ENCODE measurements around the gene ME3.

The ME3 gene

DNA sequence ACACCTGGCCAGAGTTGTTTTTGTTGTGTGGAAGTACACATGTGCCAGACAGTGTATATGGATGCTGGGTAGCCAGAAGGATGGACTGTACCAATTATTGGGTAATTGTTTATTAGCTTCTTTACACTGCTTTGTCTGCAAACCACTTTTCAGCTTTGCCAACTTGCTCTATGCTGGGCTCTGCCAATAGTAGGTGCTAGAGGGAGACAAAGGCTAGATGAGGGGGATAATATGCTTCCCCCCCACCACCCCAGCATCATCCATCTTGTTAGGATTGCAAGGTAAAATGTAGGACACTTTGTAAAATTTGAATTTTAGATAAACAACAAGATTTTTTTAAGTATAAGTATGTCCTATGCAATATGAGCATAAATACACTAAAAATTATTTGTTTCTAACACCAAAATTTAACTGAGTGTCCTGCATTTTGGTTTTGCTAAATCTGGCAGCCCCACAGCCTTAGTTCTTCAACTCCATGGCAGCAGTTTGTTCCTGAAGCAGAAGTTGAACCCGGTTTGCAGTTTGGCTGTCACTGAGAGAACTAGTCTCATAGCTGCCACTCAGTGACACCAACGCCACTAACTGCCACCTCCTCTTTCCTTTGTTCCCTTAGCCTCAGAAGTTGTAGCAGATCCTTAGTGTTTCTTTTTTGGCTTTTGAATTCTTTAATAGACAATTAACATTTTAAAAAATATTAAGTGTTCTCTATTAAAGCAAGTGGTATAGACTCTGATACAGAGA is 219.0 kb downstream of the ME3 start:
- Histone ChIP-seq H3K36me3 (ENCODE audit: control insufficient read depth in 4 of 4, insufficient read depth in 4 of 4, low read length in 3 of 4) (peaks cover 0 to 8% (median 1%) of the 10 kb centered on the region in 4 experiments), H3K4me3 (ENCODE audit: control insufficient read depth in 1 of 7, extremely low read depth in 1 of 7, insufficient read depth in 4 of 7, low read depth in 2 of 7, low read length in 6 of 7) (no peak overlapping the region), H3K9me3 (ENCODE audit: control extremely low read depth in 1 of 5, control insufficient read depth in 4 of 5, insufficient read depth in 2 of 5, low read depth in 1 of 5, low read length in 4 of 5) (no peaks in the 10 kb centered on the region), H3K4me1 (ENCODE audit: control extremely low read depth in 1 of 4, control insufficient read depth in 4 of 4, insufficient read depth in 4 of 4, low read length in 3 of 4) (peaks cover 0 to 17% (median under 1%) of the 10 kb centered on the region in 4 experiments), H3K27ac (ENCODE audit: insufficient read depth in 1 of 2, low read depth in 1 of 2, low read length in 2 of 2, poor library complexity in 1 of 2, severe bottlenecking in 2 of 2) (no peak overlapping the region), H3K27me3 (replicated peaks in 2 of 5; ENCODE audit: control insufficient read depth in 4 of 5, insufficient read depth in 5 of 5, low read length in 4 of 5) (no peaks in the 10 kb centered on the region)
- 60% methylated on average over 1 of the region's 2 CpGs for WGBS (ENCODE audit: insufficient coverage)
- CTCF ChIA-PET: interaction anchor here (0.9 to 5.4 kb wide), 5 partner anchors 155 to 368 kb away, joined by 3 to 33 read pairs (median 4); no protein-coding TSS in a partner anchor
- POLR2A ChIA-PET: no interaction called here
- DNase-seq: peak in 1 of 3 donors; percentile 31

DNA sequence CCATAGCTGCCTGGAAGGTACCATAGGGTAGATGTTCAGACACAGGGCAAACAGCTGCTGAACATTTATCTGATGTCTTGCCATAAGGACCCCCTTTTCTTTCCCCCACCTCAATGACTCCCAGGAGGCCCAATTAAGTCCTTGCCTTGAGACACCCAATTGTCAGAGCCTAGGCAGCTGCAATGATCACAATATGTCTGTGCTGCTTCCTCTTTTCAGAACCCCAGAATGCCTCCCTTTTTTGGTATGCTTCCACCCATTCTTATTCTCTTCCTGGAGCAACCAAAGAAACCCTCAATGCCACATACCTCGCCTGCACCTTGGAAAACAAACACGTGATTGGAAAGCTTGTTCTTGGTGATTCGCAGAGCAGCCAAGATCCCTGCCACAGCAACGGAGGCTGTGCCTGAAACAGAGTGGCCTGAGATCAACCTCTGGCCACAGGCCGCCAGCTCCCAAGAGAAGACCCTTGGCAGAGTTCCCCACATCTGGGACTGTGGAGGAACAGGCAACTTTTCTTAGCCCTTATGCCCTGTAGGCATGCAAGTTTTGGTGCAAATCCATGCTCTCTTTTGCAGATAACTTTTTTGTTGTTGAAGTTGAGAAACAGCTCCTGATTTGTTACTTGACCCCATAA is 222.3 kb downstream of the ME3 start:
- Histone ChIP-seq H3K4me1 (ENCODE audit: control extremely low read depth in 1 of 4, control insufficient read depth in 4 of 4, insufficient read depth in 4 of 4, low read length in 3 of 4) (peaks cover 0 to 26% (median 4%) of the 10 kb centered on the region in 4 experiments), H3K9me3 (ENCODE audit: control extremely low read depth in 1 of 5, control insufficient read depth in 4 of 5, insufficient read depth in 2 of 5, low read depth in 1 of 5, low read length in 4 of 5) (no peaks in the 10 kb centered on the region), H3K27me3 (replicated peaks in 2 of 5; ENCODE audit: control insufficient read depth in 4 of 5, insufficient read depth in 5 of 5, low read length in 4 of 5) (no peaks in the 10 kb centered on the region), H3K36me3 (ENCODE audit: control insufficient read depth in 4 of 4, insufficient read depth in 4 of 4, low read length in 3 of 4) (peaks cover 0 to 30% (median 16%) of the 10 kb centered on the region in 4 experiments), H3K4me3 (ENCODE audit: control insufficient read depth in 1 of 7, extremely low read depth in 1 of 7, insufficient read depth in 4 of 7, low read depth in 2 of 7, low read length in 6 of 7) (no peak overlapping the region), H3K27ac (ENCODE audit: insufficient read depth in 1 of 2, low read depth in 1 of 2, low read length in 2 of 2, poor library complexity in 1 of 2, severe bottlenecking in 2 of 2) (no peak overlapping the region)
- POLR2A ChIA-PET: no interaction called here
- no peak for DNase-seq
- CTCF ChIA-PET: interaction anchor here (2.5 to 2.6 kb wide), 2 partner anchors 159 to 468 kb away, joined by 5 to 7 read pairs; no protein-coding TSS in a partner anchor
- 95% methylated on average over 5 of the region's 5 CpGs for WGBS (ENCODE audit: insufficient coverage)

DNA sequence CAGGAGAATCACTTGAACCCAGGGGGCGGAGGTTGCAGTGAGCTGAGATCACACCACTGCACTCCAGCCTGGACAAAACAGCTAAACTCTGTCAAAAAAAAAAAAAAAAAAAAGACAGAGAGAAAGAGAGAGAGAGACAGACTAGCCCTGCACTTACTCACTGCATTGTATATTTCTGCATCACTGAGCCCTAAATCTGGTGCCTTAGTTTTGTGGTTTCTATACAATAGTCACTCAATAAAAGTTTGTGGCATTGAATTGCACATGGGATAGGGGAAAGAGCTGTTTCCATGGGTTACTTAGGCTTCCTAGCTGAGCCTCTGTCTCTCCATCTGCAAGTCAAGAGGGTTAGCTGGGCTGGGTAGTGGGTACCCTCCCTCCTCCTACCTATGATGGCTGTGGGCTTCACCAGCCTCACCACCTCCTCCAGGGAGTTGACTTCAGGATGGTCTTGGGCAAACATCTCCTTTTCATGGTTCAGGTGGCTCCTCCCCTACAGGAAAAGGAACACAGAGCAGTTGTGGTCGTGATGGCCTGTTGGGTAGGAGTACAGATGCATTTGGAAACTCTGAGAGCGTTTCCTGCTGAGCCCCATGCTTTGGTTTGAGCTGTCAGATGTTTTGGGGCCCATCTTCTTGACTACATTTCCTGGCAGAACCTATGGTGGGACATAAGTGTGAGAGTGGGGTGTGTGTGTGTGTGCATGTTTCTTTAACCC is 224.5 kb downstream of the ME3 start:
- POLR2A ChIA-PET: no interaction called here
- H3K4me3 ChIP-seq (ENCODE audit: control insufficient read depth in 1 of 7, extremely low read depth in 1 of 7, insufficient read depth in 4 of 7, low read depth in 2 of 7, low read length in 6 of 7): no peak overlapping the region
- H3K27ac ChIP-seq (ENCODE audit: insufficient read depth in 1 of 2, low read depth in 1 of 2, low read length in 2 of 2, poor library complexity in 1 of 2, severe bottlenecking in 2 of 2): no peak overlapping the region
- CTCF ChIA-PET: interaction anchor here (0.6 to 0.8 kb wide), 2 partner anchors 10 to 92 kb away, joined by 3 read pairs; no protein-coding TSS in a partner anchor
- H3K27me3 ChIP-seq (replicated peaks in 2 of 5; ENCODE audit: control insufficient read depth in 4 of 5, insufficient read depth in 5 of 5, low read length in 4 of 5): no peaks in the 10 kb centered on the region
- WGBS (ENCODE audit: insufficient coverage): 100% methylated on average over 1 of the region's 3 CpGs
- no peaks in the 10 kb centered on the region for H3K9me3 ChIP-seq (ENCODE audit: control extremely low read depth in 1 of 5, control insufficient read depth in 4 of 5, insufficient read depth in 2 of 5, low read depth in 1 of 5, low read length in 4 of 5)
- DNase-seq: peak in 1 of 3 donors; percentile 19
- H3K36me3 ChIP-seq (ENCODE audit: control insufficient read depth in 4 of 4, insufficient read depth in 4 of 4, low read length in 3 of 4): peaks cover 0 to 49% (median 19%) of the 10 kb centered on the region in 4 experiments
- H3K4me1 ChIP-seq (ENCODE audit: control extremely low read depth in 1 of 4, control insufficient read depth in 4 of 4, insufficient read depth in 4 of 4, low read length in 3 of 4): peaks cover 0 to 26% (median 4%) of the 10 kb centered on the region in 4 experiments

DNA sequence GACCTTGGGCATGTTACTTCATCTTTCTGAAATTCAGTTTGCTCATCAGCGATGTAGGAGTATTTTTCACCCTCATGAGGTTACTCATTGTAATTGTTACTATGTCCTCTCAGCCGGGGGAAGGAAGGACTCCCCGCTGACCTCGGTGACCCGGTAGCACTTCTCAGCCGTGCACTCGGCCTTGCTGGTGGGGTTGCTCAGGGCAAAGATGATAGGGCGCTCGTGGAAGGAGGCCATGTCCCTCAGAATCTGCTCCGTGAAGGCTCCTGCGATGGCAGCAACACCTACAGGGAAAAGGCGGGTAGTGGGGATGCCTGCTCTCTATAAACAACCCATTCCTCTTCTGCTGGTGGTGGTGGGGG is 225.5 kb downstream of the ME3 start:
- Histone ChIP-seq H3K27me3 (replicated peaks in 2 of 5; ENCODE audit: control insufficient read depth in 4 of 5, insufficient read depth in 5 of 5, low read length in 4 of 5) (no peaks in the 10 kb centered on the region), H3K27ac (ENCODE audit: insufficient read depth in 1 of 2, low read depth in 1 of 2, low read length in 2 of 2, poor library complexity in 1 of 2, severe bottlenecking in 2 of 2) (no peak overlapping the region), H3K36me3 (ENCODE audit: control insufficient read depth in 4 of 4, insufficient read depth in 4 of 4, low read length in 3 of 4) (peaks cover 0 to 57% (median 20%) of the 10 kb centered on the region in 4 experiments), H3K4me3 (ENCODE audit: control insufficient read depth in 1 of 7, extremely low read depth in 1 of 7, insufficient read depth in 4 of 7, low read depth in 2 of 7, low read length in 6 of 7) (no peak overlapping the region), H3K4me1 (ENCODE audit: control extremely low read depth in 1 of 4, control insufficient read depth in 4 of 4, insufficient read depth in 4 of 4, low read length in 3 of 4) (peaks cover 0 to 26% (median 4%) of the 10 kb centered on the region in 4 experiments), H3K9me3 (ENCODE audit: control extremely low read depth in 1 of 5, control insufficient read depth in 4 of 5, insufficient read depth in 2 of 5, low read depth in 1 of 5, low read length in 4 of 5) (no peaks in the 10 kb centered on the region)
- WGBS (ENCODE audit: insufficient coverage): 98% methylated on average over 10 of the region's 12 CpGs
- no peak for DNase-seq
- ChIA-PET POLR2A (no interaction called here), CTCF (interaction anchor here (0.6 to 1.0 kb wide), 2 partner anchors 125 to 161 kb away, joined by 3 to 4 read pairs; no protein-coding TSS in a partner anchor)

DNA sequence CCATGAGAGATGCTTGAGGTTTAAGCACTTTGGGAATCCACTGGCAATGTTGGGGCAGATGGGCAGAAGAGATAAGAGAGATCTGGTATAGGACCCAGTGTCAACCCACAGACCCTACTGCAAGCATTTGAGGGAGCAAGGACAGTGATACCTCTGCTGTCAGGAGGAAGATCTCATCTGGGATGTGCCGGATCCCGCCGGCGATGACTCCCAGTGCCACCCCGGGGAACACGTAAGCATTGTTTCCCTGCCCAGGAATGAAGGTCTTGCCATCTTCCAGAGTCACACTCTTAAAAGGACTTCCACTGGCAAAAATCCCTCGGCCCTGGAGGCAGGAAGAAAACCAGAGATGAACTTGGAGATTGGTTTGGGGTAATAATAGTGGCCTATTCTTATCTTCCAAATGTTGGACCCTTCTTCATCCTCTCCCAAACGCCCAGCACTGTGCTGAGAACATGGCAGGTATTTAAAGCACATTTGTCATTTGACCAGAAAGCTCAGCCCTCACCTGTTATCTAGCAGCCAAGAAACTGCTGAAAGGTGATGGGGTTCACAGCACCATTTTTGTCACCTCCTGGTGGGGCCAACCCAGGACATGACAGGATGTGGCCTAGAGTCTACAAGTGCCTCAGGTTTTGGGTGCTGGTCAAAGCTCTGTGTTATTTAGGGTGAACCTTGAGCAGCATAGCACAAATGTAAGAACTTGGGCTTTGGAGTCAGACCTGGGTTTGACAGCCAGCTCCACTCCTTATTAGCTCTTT is 226.1 kb downstream of the ME3 start:
- WGBS (ENCODE audit: insufficient coverage): 100% methylated on average over 7 of the region's 8 CpGs
- ChIA-PET CTCF (interaction anchor here (0.6 to 1.1 kb wide), 3 partner anchors 9 to 162 kb away, joined by 3 to 4 read pairs (median 4); no protein-coding TSS in a partner anchor), POLR2A (no interaction called here)
- H3K4me1 ChIP-seq (ENCODE audit: control extremely low read depth in 1 of 4, control insufficient read depth in 4 of 4, insufficient read depth in 4 of 4, low read length in 3 of 4): peaks cover 0 to 26% (median 4%) of the 10 kb centered on the region in 4 experiments
- H3K9me3 ChIP-seq (ENCODE audit: control extremely low read depth in 1 of 5, control insufficient read depth in 4 of 5, insufficient read depth in 2 of 5, low read depth in 1 of 5, low read length in 4 of 5): no peaks in the 10 kb centered on the region
- peaks cover 0 to 57% (median 22%) of the 10 kb centered on the region in 4 experiments for H3K36me3 ChIP-seq (ENCODE audit: control insufficient read depth in 4 of 4, insufficient read depth in 4 of 4, low read length in 3 of 4)
- no peak overlapping the region for H3K27ac ChIP-seq (ENCODE audit: insufficient read depth in 1 of 2, low read depth in 1 of 2, low read length in 2 of 2, poor library complexity in 1 of 2, severe bottlenecking in 2 of 2)
- H3K27me3 ChIP-seq (replicated peaks in 2 of 5; ENCODE audit: control insufficient read depth in 4 of 5, insufficient read depth in 5 of 5, low read length in 4 of 5): no peaks in the 10 kb centered on the region
- H3K4me3 ChIP-seq (ENCODE audit: control insufficient read depth in 1 of 7, extremely low read depth in 1 of 7, insufficient read depth in 4 of 7, low read depth in 2 of 7, low read length in 6 of 7): no peak overlapping the region
- DNase-seq: no peak

DNA sequence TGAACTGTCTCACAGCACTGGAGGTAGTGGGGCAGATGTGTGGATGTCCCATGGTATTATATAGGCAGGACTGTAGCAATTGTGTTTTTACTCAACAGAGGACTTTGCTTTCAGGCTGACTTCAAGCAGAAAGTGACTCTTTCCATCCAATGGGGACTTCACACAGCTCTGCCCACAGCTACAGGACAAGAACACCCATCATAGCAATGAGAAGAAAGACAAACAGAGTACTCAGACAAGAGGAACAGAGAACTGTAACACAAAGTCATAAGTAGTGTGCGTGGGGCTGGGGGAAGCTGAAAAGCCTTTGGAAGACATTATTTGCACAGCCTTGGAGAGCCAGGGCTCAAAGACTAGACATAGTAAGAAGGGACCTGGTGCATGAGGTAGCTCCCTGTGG is 227.4 kb downstream of the ME3 start:
- POLR2A ChIA-PET: no interaction called here
- Histone ChIP-seq H3K9me3 (ENCODE audit: control extremely low read depth in 1 of 5, control insufficient read depth in 4 of 5, insufficient read depth in 2 of 5, low read depth in 1 of 5, low read length in 4 of 5) (no peaks in the 10 kb centered on the region), H3K4me3 (ENCODE audit: control insufficient read depth in 1 of 7, extremely low read depth in 1 of 7, insufficient read depth in 4 of 7, low read depth in 2 of 7, low read length in 6 of 7) (no peak overlapping the region), H3K27me3 (replicated peaks in 2 of 5; ENCODE audit: control insufficient read depth in 4 of 5, insufficient read depth in 5 of 5, low read length in 4 of 5) (no peaks in the 10 kb centered on the region), H3K4me1 (ENCODE audit: control extremely low read depth in 1 of 4, control insufficient read depth in 4 of 4, insufficient read depth in 4 of 4, low read length in 3 of 4) (peaks cover 0 to 22% (median 4%) of the 10 kb centered on the region in 4 experiments), H3K27ac (ENCODE audit: insufficient read depth in 1 of 2, low read depth in 1 of 2, low read length in 2 of 2, poor library complexity in 1 of 2, severe bottlenecking in 2 of 2) (no peak overlapping the region), H3K36me3 (ENCODE audit: control insufficient read depth in 4 of 4, insufficient read depth in 4 of 4, low read length in 3 of 4) (peaks cover 0 to 65% (median 24%) of the 10 kb centered on the region in 4 experiments)
- CTCF ChIA-PET: interaction anchor here (1.0 to 1.1 kb wide), 2 partner anchors 10 to 17 kb away, joined by 3 to 4 read pairs; no protein-coding TSS in a partner anchor
- 100% methylated on average over 1 of the region's 1 CpG for WGBS (ENCODE audit: insufficient coverage)
- no peak for DNase-seq

Measured in common myeloid progenitor, CD34-positive (primary cell).